Measurements from ENCODE around the gene BTBD10.

DNA sequence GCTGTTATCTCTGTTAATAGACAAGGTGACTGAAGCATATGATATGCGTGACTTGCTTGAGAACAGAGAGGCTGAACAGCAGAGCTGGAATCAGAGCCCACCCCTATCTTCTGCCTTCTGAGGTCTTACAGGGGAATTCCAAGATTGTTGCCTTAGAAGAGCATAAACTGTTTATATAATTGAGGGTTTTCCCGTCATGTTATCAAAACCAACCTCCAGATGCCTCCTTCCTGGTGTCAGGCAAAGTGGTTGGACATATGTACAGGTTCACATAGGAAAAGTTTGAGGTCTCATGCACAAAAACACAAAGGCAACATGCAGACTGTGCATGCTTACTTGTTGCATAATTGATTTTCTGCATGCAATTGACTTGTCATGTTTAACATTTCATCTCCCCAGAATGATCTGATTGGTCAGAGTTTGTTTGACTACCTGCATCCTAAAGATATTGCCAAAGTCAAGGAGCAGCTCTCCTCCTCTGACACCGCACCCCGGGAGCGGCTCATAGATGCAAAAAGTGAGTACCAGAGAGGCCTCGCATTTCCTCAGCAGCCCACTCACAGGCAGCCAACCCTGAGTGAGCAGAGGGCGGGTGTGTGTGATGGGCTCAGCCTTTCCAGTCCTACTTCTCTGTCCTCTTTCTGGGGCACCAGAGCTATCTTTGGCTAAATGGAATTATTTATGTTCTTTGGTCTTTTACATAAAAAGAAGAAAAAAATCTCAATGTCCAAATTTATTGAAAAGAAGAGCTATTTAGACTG lies 96.6 kb downstream of the BTBD10 start:
- TF ChIP-seq SMC3 (conservative IDR thresholded peaks at IDR 0.05; ENCODE audit: poor library complexity), result no peak
- TF ChIP-seq CTCF (IDR thresholded peaks at IDR 0.05; ENCODE audit: poor library complexity, severe bottlenecking), result no peak
- no peak for TF ChIP-seq EZH2 (IDR thresholded peaks at IDR 0.05; ENCODE audit: borderline replicate concordance, insufficient read depth, low read length, poor library complexity, severe bottlenecking)
- TF ChIP-seq POLR2AphosphoS5 (IDR thresholded peaks at IDR 0.05), result no peak
- TF ChIP-seq EP300 (conservative IDR thresholded peaks at IDR 0.05; ENCODE audit: poor library complexity, severe bottlenecking), result no peak
- no peak for TF ChIP-seq RAD21 (conservative IDR thresholded peaks at IDR 0.05)
- no peak for TF ChIP-seq TAF1 (IDR thresholded peaks at IDR 0.05; ENCODE audit: low read depth)
- TF ChIP-seq, protein P1, sequence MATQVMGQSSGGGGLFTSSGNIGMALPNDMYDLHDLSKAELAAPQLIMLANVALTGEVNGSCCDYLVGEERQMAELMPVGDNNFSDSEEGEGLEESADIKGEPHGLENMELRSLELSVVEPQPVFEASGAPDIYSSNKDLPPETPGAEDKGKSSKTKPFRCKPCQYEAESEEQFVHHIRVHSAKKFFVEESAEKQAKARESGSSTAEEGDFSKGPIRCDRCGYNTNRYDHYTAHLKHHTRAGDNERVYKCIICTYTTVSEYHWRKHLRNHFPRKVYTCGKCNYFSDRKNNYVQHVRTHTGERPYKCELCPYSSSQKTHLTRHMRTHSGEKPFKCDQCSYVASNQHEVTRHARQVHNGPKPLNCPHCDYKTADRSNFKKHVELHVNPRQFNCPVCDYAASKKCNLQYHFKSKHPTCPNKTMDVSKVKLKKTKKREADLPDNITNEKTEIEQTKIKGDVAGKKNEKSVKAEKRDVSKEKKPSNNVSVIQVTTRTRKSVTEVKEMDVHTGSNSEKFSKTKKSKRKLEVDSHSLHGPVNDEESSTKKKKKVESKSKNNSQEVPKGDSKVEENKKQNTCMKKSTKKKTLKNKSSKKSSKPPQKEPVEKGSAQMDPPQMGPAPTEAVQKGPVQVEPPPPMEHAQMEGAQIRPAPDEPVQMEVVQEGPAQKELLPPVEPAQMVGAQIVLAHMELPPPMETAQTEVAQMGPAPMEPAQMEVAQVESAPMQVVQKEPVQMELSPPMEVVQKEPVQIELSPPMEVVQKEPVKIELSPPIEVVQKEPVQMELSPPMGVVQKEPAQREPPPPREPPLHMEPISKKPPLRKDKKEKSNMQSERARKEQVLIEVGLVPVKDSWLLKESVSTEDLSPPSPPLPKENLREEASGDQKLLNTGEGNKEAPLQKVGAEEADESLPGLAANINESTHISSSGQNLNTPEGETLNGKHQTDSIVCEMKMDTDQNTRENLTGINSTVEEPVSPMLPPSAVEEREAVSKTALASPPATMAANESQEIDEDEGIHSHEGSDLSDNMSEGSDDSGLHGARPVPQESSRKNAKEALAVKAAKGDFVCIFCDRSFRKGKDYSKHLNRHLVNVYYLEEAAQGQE (IDR thresholded peaks at IDR 0.05; ENCODE audit: borderline replicate concordance), result no peak

Data from neural cell (in vitro differentiated cells).